ENCODE data around the gene MPV17. TPM values are rescaled to one million over a fixed set of nuclear protein-coding genes. Genes with fewer than 3 reads are reported as not detected.

The MPV17 gene
- total and polyA plus RNA-seq, 8 donors: 91.6 to 106 (median 99.0) TPM

DNA sequence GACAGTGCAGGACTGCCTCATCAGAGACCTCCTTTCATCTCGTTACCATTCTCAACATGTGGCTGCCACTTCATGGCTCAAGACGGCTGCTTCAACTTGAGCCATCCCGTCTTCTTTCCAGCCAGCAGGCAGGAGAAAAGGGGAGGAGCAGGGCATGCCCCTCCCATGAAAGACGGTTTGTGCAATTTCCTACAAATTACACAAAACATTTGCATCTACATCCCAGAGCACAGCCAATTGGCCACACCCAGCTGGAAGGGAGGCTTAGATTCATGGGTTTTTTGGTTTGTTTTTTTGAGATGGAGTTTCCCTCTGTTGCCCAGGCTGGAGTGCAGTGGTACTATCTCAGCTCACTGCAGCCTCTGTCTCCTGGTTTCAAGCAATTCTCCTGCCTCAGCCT lies 26.4 kb downstream of the MPV17 start:
- no peaks in the 10 kb centered on the region for H3K9me3 ChIP-seq
- H3K27ac ChIP-seq: no peak overlapping the region
- DNase-seq (no peak), ATAC-seq (no peak)
- TF ChIP-seq, protein P1, sequence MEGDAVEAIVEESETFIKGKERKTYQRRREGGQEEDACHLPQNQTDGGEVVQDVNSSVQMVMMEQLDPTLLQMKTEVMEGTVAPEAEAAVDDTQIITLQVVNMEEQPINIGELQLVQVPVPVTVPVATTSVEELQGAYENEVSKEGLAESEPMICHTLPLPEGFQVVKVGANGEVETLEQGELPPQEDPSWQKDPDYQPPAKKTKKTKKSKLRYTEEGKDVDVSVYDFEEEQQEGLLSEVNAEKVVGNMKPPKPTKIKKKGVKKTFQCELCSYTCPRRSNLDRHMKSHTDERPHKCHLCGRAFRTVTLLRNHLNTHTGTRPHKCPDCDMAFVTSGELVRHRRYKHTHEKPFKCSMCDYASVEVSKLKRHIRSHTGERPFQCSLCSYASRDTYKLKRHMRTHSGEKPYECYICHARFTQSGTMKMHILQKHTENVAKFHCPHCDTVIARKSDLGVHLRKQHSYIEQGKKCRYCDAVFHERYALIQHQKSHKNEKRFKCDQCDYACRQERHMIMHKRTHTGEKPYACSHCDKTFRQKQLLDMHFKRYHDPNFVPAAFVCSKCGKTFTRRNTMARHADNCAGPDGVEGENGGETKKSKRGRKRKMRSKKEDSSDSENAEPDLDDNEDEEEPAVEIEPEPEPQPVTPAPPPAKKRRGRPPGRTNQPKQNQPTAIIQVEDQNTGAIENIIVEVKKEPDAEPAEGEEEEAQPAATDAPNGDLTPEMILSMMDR (IDR thresholded peaks at IDR 0.05): no peak
- no peak overlapping the region for H3K4me3 ChIP-seq
- H3K36me3 ChIP-seq: no peaks in the 10 kb centered on the region
- H3K27me3 ChIP-seq: peaks cover 0 to 7% of the 10 kb centered on the region in 2 donors
- no peaks in the 10 kb centered on the region for H3K4me1 ChIP-seq
- intact Hi-C loops (cut with DNase I): no loop called here

GRCh38 chr2:27294928-27295327 lies 28.0 kb downstream of the MPV17 start:
- Histone ChIP-seq H3K36me3 (no peaks in the 10 kb centered on the region), H3K9me3 (no peaks in the 10 kb centered on the region), H3K27ac (no peak overlapping the region), H3K4me3 (no peak overlapping the region), H3K27me3 (peaks cover 0 to 18% of the 10 kb centered on the region in 2 donors), H3K4me1 (no peaks in the 10 kb centered on the region)
- DNase-seq: no peak
- TF ChIP-seq, protein P1 (IDR thresholded peaks at IDR 0.05): no peak
- no peak for ATAC-seq
- intact Hi-C loops (cut with DNase I): no loop called here

DNA sequence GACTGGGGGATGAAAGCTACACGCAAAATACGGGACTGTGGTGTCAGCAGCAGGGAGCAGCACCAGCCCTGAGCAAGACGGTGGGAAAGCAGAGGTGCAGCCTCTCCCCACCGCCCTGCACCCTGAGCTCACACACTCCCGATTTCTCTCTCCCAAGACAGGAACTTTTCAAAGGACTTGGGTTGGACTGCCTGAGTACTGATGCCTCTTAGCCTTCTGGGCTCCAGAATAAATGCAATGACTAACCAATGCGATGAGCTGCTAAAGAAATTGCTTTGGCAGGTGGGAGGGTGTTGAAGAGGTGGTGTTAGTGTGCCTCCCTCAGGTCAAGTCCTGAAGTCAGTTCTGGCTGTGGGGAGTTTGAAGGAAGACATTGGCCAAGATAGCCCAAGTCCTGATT lies 31.0 kb downstream of the MPV17 start:
- H3K27ac ChIP-seq: no peak overlapping the region

DNA sequence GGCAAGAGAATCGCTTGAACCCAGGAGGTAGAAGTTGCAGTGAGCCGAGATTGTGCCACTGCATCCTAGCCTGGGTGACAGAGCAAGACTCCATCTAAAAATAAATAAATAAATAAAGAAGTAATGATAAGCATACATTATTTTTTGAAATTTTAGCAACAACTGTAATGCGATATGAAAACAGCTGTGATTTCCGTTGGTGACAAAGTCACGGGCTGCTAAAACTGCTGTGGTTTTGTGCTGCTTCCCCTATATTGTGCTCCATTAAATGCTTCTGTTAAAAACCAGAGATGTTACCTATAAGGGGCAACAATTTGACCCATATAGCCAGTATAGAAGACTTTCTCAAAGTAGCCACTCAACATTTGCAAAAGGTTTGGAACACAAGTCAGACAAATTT lies 32.3 kb downstream of the MPV17 start:
- Histone ChIP-seq H3K27ac (no peak overlapping the region), H3K36me3 (no peaks in the 10 kb centered on the region), H3K27me3 (peaks cover 0 to 24% of the 10 kb centered on the region in 2 donors), H3K4me3 (no peak overlapping the region), H3K4me1 (no peaks in the 10 kb centered on the region), H3K9me3 (no peaks in the 10 kb centered on the region)
- TF ChIP-seq, protein P1 (IDR thresholded peaks at IDR 0.05): no peak
- ATAC-seq (no peak), DNase-seq (no peak)
- intact Hi-C loops (cut with DNase I): no loop called here

More for the DNA sequence above, 31.0 kb downstream of the MPV17 start:
- ATAC-seq (peak; percentile 38), DNase-seq (no peak)
- Histone ChIP-seq H3K27me3 (peaks cover 0 to 24% of the 10 kb centered on the region in 2 donors), H3K4me3 (no peak overlapping the region), H3K9me3 (no peaks in the 10 kb centered on the region), H3K4me1 (no peaks in the 10 kb centered on the region), H3K36me3 (no peaks in the 10 kb centered on the region)
- intact Hi-C loops (cut with DNase I): no loop called here
- TF ChIP-seq, protein P1 (IDR thresholded peaks at IDR 0.05): no peak

GRCh38 chr2:27288610-27289009 lies 34.3 kb downstream of the MPV17 start:
- Histone ChIP-seq H3K9me3 (no peaks in the 10 kb centered on the region), H3K36me3 (no peaks in the 10 kb centered on the region), H3K4me3 (no peak overlapping the region), H3K27ac (no peak overlapping the region), H3K27me3 (peaks cover 0 to 19% of the 10 kb centered on the region in 2 donors), H3K4me1 (no peaks in the 10 kb centered on the region)
- no peak for ATAC-seq
- intact Hi-C loops (cut with DNase I): loop anchor here in 1 of 2 donors (10.0 kb wide), 1 partner anchor 194 kb away; no protein-coding TSS in a partner anchor
- DNase-seq: no peak
- TF ChIP-seq, protein P1 (IDR thresholded peaks at IDR 0.05): no peak

Data from left lung (tissue), 10 donors.